Suprapubic skin (tissue), 4 donors: Measurements from ENCODE around the gene E4F1. TPM values are rescaled to one million over a fixed set of nuclear protein-coding genes. Genes with fewer than 3 reads are reported as not detected.

ENCODE experiments used
- DNase-seq, 2 donors: peaks; one replicate each; pipeline ENCODE4 v3.0.0-alpha.2; 2019; ENCODE audit warnings: low spot score in 2 of 2
- H3K27ac ChIP-seq: fragments of 200-600 bp; sonication (generic); one replicate; pipeline ENCODE4 v1.5.1; 2019
- H3K27me3 ChIP-seq: fragments of 200-600 bp; sonication (generic); one replicate; pipeline ENCODE4 v1.5.1; 2019
- H3K36me3 ChIP-seq: fragments of 200-600 bp; sonication (generic); one replicate; pipeline ENCODE4 v1.5.1; 2019
- H3K4me1 ChIP-seq: fragments of 200-600 bp; sonication (generic); one replicate; pipeline ENCODE4 v1.5.1; 2019
- H3K4me3 ChIP-seq: fragments of 200-600 bp; sonication (generic); one replicate; pipeline ENCODE4 v1.5.1; 2019; ENCODE audit warnings: mild to moderate bottlenecking
- H3K9me3 ChIP-seq: fragments of 200-600 bp; sonication (generic); one replicate; pipeline ENCODE4 v1.5.1; 2019
- CTCF ChIP-seq, 2 donors: fragments of 200-600 bp in 1 of 2; fragments of 450-650 bp in 1 of 2; sonication (generic) in 1 of 2; IDR thresholded peaks; one replicate each; pipeline ENCODE4 v1.5.1; 2016 to 2019; ENCODE audit warnings: antibody characterized with exemption in 2 of 2, mild to moderate bottlenecking in 1 of 2, moderate library complexity in 1 of 2
- EP300 ChIP-seq: sonication (generic); formaldehyde crosslinking; IDR thresholded peaks from one replicate; pipeline ENCODE4 v1.6.1; 2017; ENCODE audit warnings: antibody characterized with exemption
- POLR2A ChIP-seq, 2 donors: fragments of 450-650 bp; IDR thresholded peaks; one replicate each; pipeline ENCODE4 v1.6.1; 2017; ENCODE audit warnings: antibody characterized with exemption in 2 of 2, mild to moderate bottlenecking in 2 of 2, moderate library complexity in 2 of 2
- POLR2AphosphoS5 ChIP-seq, 3 donors: sonication (generic); formaldehyde crosslinking; IDR thresholded peaks; one replicate each; pipeline ENCODE4 v1.6.1; 2017; ENCODE audit warnings: antibody characterized with exemption in 3 of 3
- WGBS: methylation state at CpG from one replicate; pipeline ENCODE4 v1.1.5; 2018; 5-methylcytosine and 5-hydroxymethylcytosine counted together
- total RNA-seq, 4 donors: library from RNA; depleted of rRNA; stranded (reverse); fragments of >200 nt; gene quantifications; one replicate each; pipeline ENCODE4 v1.1.0, GENCODE V29; 2016

E4F1 gene
- total RNA-seq, 4 donors from 2014 or later, result 42.1 to 79.3 (median 54.2) TPM

- WGBS, result 76% methylated on average over 5 of the region's 25 CpGs
- H3K27me3 ChIP-seq, result no peaks in the 10 kb centered on the region
- TF ChIP-seq POLR2A (IDR thresholded peaks at IDR 0.05) (no peak), EP300 (no peak), POLR2AphosphoS5 (IDR thresholded peaks at IDR 0.05) (no peak)
- peaks cover 51% of the 10 kb centered on the region for H3K36me3 ChIP-seq
- H3K4me1 ChIP-seq, result peaks cover 32% of the 10 kb centered on the region
- peak overlapping the region; percentile 37 for H3K27ac ChIP-seq
- H3K9me3 ChIP-seq, result no peaks in the 10 kb centered on the region
- no peak for DNase-seq
- no peak overlapping the region for H3K4me3 ChIP-seq
Measured at GRCh38 chr16:2228161-2228824, 4.9 kb downstream of the E4F1 start.

- TF ChIP-seq CTCF (IDR thresholded peaks at IDR 0.05) (no peak), EP300 (no peak), POLR2AphosphoS5 (IDR thresholded peaks at IDR 0.05) (no peak), POLR2A (IDR thresholded peaks at IDR 0.05) (no peak)
- peak in 1 of 2 donors; percentile 71 for DNase-seq
- Histone ChIP-seq H3K4me3 (no peak overlapping the region), H3K27ac (no peak overlapping the region), H3K36me3 (peaks cover 59% of the 10 kb centered on the region), H3K4me1 (peaks cover 31% of the 10 kb centered on the region), H3K27me3 (no peaks in the 10 kb centered on the region), H3K9me3 (no peaks in the 10 kb centered on the region)
- 94% methylated on average over 8 of the region's 12 CpGs for WGBS
Measured at GRCh38 chr16:2229091-2229490, 5.7 kb downstream of the E4F1 start.

GRCh38 chr16:2229632-2230250, 6.3 kb downstream of the E4F1 start:
- WGBS, result 89% methylated on average over 7 of the region's 23 CpGs
- DNase-seq, result no peak
- peaks cover 24% of the 10 kb centered on the region for H3K4me1 ChIP-seq
- H3K36me3 ChIP-seq, result peaks cover 66% of the 10 kb centered on the region
- H3K27me3 ChIP-seq, result no peaks in the 10 kb centered on the region
- no peak overlapping the region for H3K27ac ChIP-seq
- TF ChIP-seq POLR2AphosphoS5 (IDR thresholded peaks at IDR 0.05) (no peak), CTCF (IDR thresholded peaks at IDR 0.05) (no peak), EP300 (no peak), POLR2A (IDR thresholded peaks at IDR 0.05) (no peak)
- no peak overlapping the region for H3K4me3 ChIP-seq
- no peaks in the 10 kb centered on the region for H3K9me3 ChIP-seq

GRCh38 chr16:2230376-2230775, 7.0 kb downstream of the E4F1 start:
- Histone ChIP-seq H3K9me3 (no peaks in the 10 kb centered on the region), H3K4me1 (peaks cover 18% of the 10 kb centered on the region), H3K27me3 (no peaks in the 10 kb centered on the region), H3K27ac (no peak overlapping the region), H3K36me3 (peaks cover 72% of the 10 kb centered on the region), H3K4me3 (no peak overlapping the region)
- WGBS, result 80% methylated on average over 13 of the region's 13 CpGs
- no peak for TF ChIP-seq EP300
- peak in 1 of 2 donors; percentile 64 for DNase-seq

GRCh38 chr16:2231016-2231931, 7.9 kb downstream of the E4F1 start:
- Histone ChIP-seq H3K4me1 (peaks cover 21% of the 10 kb centered on the region), H3K9me3 (no peaks in the 10 kb centered on the region), H3K27ac (peak overlapping the region; percentile 66), H3K36me3 (peaks cover 76% of the 10 kb centered on the region), H3K27me3 (peaks cover 2% of the 10 kb centered on the region), H3K4me3 (no peak overlapping the region)
- WGBS, result 86% methylated on average over 22 of the region's 29 CpGs
- no peak for TF ChIP-seq CTCF (IDR thresholded peaks at IDR 0.05)
- TF ChIP-seq POLR2A (IDR thresholded peaks at IDR 0.05), result no peak
- TF ChIP-seq EP300, result no peak
- no peak for TF ChIP-seq POLR2AphosphoS5 (IDR thresholded peaks at IDR 0.05)
- DNase-seq, result no peak
